K562 (cell line): ENCODE data around the gene UBL5. TPM values are rescaled to one million over a fixed set of nuclear protein-coding genes. Genes with fewer than 3 reads are reported as not detected.
A peak's percentile ranks its signal among the peaks of the same experiment; 100 is the strongest.

ENCODE experiments used
- BRF1 ChIP-seq: IDR thresholded peaks from 3 replicates; pipeline ENCODE4 v1.6.1; 2011; ENCODE audit warnings: borderline replicate concordance, mild to moderate bottlenecking; ENCODE audit not compliant: insufficient read length; ENCODE audit errors: extremely low read depth
- ELK3 ChIP-seq: fragments of 450-650 bp; formaldehyde crosslinking; IDR thresholded peaks from 2 replicates; pipeline ENCODE4 v1.4.0; 2020; ENCODE audit warnings: mild to moderate bottlenecking
- HDGF ChIP-seq: fragments of 450-650 bp; IDR thresholded peaks from 2 replicates; pipeline ENCODE4 v1.6.1; 2016
- HINFP ChIP-seq: fragments of 450-650 bp; conservative IDR thresholded peaks from 2 replicates; pipeline ENCODE4 v1.6.1; 2016; ENCODE audit warnings: missing genetic modification characterization, low read depth, mild to moderate bottlenecking, control low read depth, missing compliant biosample characterization
- PHF20 ChIP-seq: fragments of 450-650 bp; IDR thresholded peaks from 2 replicates; pipeline ENCODE4 v1.6.1; 2018; ENCODE audit not compliant: partially characterized antibody
- PRPF4 ChIP-seq: fragments of 200-400 bp; formaldehyde crosslinking; IDR thresholded peaks from one replicate; pipeline ENCODE4 v1.6.1; 2017; ENCODE audit warnings: low read length, low read depth, mild to moderate bottlenecking; ENCODE audit not compliant: insufficient read depth, poor library complexity, severe bottlenecking
- SMAD1 ChIP-seq: fragments of 150-350 bp; IDR thresholded peaks from 2 replicates; pipeline ENCODE4 v1.6.1; 2014; ENCODE audit warnings: low read length, low read depth; ENCODE audit not compliant: partially characterized antibody
- TCF3 ChIP-seq: sonication (generic); formaldehyde crosslinking; IDR thresholded peaks from 2 replicates; pipeline ENCODE4 v1.4.0; 2020; ENCODE audit warnings: mild to moderate bottlenecking, missing genetic modification reagents
- TFAP4 ChIP-seq: sonication (generic); formaldehyde crosslinking; IDR thresholded peaks from 2 replicates; pipeline ENCODE4 v1.8.0; 2022; ENCODE audit warnings: missing genetic modification reagents, mild to moderate bottlenecking, moderate library complexity, borderline replicate concordance
- USF1 ChIP-seq: sonication (generic); formaldehyde crosslinking; IDR thresholded peaks from 2 replicates; pipeline ENCODE4 v1.9.0; 2022; ENCODE audit warnings: mild to moderate bottlenecking, missing genetic modification reagents
- ZFP91 ChIP-seq: sonication (generic); formaldehyde crosslinking; IDR thresholded peaks from 2 replicates; pipeline ENCODE4 v1.8.0; 2022; ENCODE audit warnings: mild to moderate bottlenecking, missing genetic modification reagents
- ZKSCAN8 ChIP-seq: fragments of 200-800 bp; sonication (Bioruptor generic); IDR thresholded peaks from 2 replicates; pipeline ENCODE4 v1.6.1; 2016; ENCODE audit warnings: missing genetic modification characterization, missing compliant biosample characterization
- ZNF384 ChIP-seq: IDR thresholded peaks from 2 replicates; pipeline ENCODE4 v1.6.1; 2012; ENCODE audit warnings: low read depth, low read length, improper control_type of control experiment
- ZNF518B ChIP-seq: fragments of 250-450 bp; sonication (Bioruptor Pico); IDR thresholded peaks from 2 replicates; pipeline ENCODE4 v1.5.0; 2021; ENCODE audit warnings: mild to moderate bottlenecking, moderate library complexity
- ZNF589 ChIP-seq: fragments of 200-800 bp; sonication (Bioruptor generic); IDR thresholded peaks from 2 replicates; pipeline ENCODE4 v1.6.1; 2016; ENCODE audit warnings: low read depth, missing genetic modification characterization, missing compliant biosample characterization
- ZNF778 ChIP-seq: fragments of 450-650 bp; formaldehyde crosslinking; IDR thresholded peaks from 2 replicates; pipeline ENCODE4 v1.4.0; 2020; ENCODE audit warnings: mild to moderate bottlenecking, moderate library complexity
- polyA plus RNA-seq, 8 experiments: library from polyadenylated mRNA; depleted of rRNA in 4 of 8; stranded (reverse) in 5 of 8; unstranded in 3 of 8; fragments of >200 nt; fragmentation: Nextera tagmentation in 2 of 8; fragmentation: Illumina TruSeq in 1 of 8; extraction: Ambion mirVana in 2 of 8; extraction: Trizol in 1 of 8; gene quantifications; 2 replicates each; pipeline versions ENCODE4 v1.2.1 to v1.2.3, GENCODE V29; 2011 to 2014; ENCODE audit warnings: inconsistent platforms in 1 of 8, missing spikeins in 1 of 8
- total RNA-seq, 7 experiments: library from RNA; depleted of rRNA in 6 of 7; stranded (reverse); fragments of >200 nt in 6 of 7; fragmentation: Illumina TruSeq in 2 of 7; extraction: Trizol in 2 of 7; gene quantifications; 2 replicates each; pipeline versions ENCODE4 v1.2.1 to v1.2.3, GENCODE V29; 2011 to 2021; ENCODE audit warnings: low replicate concordance in 1 of 7

The UBL5 gene
- total and polyA plus RNA-seq, 9 of the 15 experiments (the other 6 are each of a cell fraction or from before 2014, with no cell fraction given), result 410 to 1,266 (median 613) TPM

GRCh38 chr19:9785367-9786331 lies 42.1 kb upstream of the UBL5 start (continued):
- TF ChIP-seq PRPF4, result no peak
- no peak for TF ChIP-seq TCF3 (CRISPR knock-in tag)
- no peak for TF ChIP-seq ZFP91 (CRISPR knock-in tag)
- TF ChIP-seq ZKSCAN8, result no peak
- no peak for TF ChIP-seq BRF1
- TF ChIP-seq PHF20, result no peak
- TF ChIP-seq ZNF589 (CRISPR knock-in tag), result no peak
- TF ChIP-seq USF1, result no peak
- no peak for TF ChIP-seq ELK3
- no peak for TF ChIP-seq ZNF778
- TF ChIP-seq HINFP (tag), result peak; percentile 81
- TF ChIP-seq ZNF384, result no peak
- TF ChIP-seq SMAD1, result no peak
- TF ChIP-seq HDGF, result no peak
- no peak for TF ChIP-seq ZNF518B (CRISPR knock-in tag)
- TF ChIP-seq TFAP4 (CRISPR knock-in tag), result peak; percentile 73; the same call in 1 of the 2 replicates
